ENCODE results near the gene ST13. TPM values are rescaled to one million over a fixed set of nuclear protein-coding genes. Genes with fewer than 3 reads are reported as not detected.
"Not testable (repeated sequence)": the region's sequence is repeated elsewhere in the genome, so short reads cannot be mapped to it uniquely, and the experiment has no call there.

The ST13 gene
- total RNA-seq, 1 experiment from 2014 or later: 140 TPM

DNA sequence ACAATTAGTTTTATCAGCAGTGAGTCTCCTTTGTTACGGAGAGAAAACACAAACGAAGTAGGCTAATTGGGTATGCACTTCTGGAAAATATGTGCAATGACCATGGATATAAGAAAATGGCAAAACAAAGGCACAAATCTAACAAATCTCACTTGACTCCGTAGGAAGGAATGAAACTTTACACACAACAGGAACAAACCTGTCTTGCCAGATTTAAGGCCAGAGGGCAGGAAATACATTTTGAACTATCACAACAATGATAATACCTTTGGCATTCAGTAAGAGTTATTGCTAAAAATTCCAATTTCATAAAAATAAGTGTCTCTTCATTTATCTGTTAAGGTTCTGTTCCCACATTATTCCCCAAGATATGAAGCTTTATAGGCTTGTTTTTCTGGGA lies 73.9 kb downstream of the ST13 start:
- no peak for DNase-seq (ENCODE audit: low read depth)

DNA sequence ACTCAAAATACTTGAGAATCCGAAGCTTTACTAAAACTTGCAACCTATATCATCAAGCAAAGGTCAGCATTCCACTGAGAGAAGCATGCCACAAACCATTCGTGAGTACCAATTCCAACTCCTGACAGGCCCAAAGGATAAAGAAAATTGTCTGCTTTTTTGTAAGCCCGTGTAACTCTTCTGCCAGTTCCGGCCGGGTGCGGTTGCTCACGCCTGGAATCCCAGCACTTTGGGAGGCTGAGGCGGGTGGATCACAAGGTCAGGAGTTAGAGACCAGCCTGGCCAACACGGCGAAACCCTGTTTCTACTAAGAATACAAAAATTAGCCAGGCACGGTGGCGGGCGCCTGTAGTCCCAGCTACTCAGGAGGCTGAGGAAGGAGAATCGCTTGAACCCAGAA lies 74.7 kb downstream of the ST13 start:
- not testable (repeated sequence) for DNase-seq (ENCODE audit: low read depth)

Other genes starting within 250 kb of the ST13 start
- 14.9 and 18.9 TPM in 2 replicates for gene MRTFA, start 219.9 kb downstream of the ST13 start, total RNA-seq (2014; rRNA removed; shearing (Covaris generic))
- gene MCHR1, start 177.2 kb downstream of the ST13 start, total RNA-seq (2014; rRNA removed; shearing (Covaris generic)): not detected in 2 replicates
- 24.4 and 30.0 TPM in 2 replicates for gene SLC25A17, start 37.3 kb downstream of the ST13 start, total RNA-seq (2014; rRNA removed; shearing (Covaris generic))
- 7.9 and 10.8 TPM in 2 replicates for gene XPNPEP3, start 509 bp upstream of the ST13 start, total RNA-seq (2014; rRNA removed; shearing (Covaris generic))
- gene DNAJB7, start 5.5 kb upstream of the ST13 start, total RNA-seq (2014; rRNA removed; shearing (Covaris generic)): not detected in 2 replicates
- gene RBX1, start 94.7 kb upstream of the ST13 start, total RNA-seq (2014; rRNA removed; shearing (Covaris generic)): 134 and 180 TPM in 2 replicates
- gene EP300, start 236.0 kb upstream of the ST13 start, total RNA-seq (2014; rRNA removed; shearing (Covaris generic)): 24.0 and 27.3 TPM in 2 replicates

All from RPMI7951 (cell line).